Measurements from ENCODE around the gene GFM1.

DNA sequence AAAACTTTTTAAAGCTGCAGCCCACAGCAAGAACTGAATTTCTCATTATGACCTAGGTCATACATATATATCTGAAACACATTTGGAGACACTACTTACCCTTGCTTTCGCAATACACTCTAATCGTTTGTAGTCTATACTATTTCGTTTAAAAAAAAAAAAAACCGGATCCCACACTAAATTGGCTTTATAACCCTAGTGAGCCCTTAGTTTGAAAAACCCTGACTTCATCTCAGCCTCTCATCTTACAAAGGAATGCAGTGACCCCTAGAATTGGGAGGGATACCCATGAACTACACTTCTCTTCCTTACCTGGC is 83.7 kb downstream of the GFM1 start:
- TF ChIP-seq, protein P1, sequence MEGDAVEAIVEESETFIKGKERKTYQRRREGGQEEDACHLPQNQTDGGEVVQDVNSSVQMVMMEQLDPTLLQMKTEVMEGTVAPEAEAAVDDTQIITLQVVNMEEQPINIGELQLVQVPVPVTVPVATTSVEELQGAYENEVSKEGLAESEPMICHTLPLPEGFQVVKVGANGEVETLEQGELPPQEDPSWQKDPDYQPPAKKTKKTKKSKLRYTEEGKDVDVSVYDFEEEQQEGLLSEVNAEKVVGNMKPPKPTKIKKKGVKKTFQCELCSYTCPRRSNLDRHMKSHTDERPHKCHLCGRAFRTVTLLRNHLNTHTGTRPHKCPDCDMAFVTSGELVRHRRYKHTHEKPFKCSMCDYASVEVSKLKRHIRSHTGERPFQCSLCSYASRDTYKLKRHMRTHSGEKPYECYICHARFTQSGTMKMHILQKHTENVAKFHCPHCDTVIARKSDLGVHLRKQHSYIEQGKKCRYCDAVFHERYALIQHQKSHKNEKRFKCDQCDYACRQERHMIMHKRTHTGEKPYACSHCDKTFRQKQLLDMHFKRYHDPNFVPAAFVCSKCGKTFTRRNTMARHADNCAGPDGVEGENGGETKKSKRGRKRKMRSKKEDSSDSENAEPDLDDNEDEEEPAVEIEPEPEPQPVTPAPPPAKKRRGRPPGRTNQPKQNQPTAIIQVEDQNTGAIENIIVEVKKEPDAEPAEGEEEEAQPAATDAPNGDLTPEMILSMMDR (CRISPR knock-in tag; IDR thresholded peaks at IDR 0.05) = no peak
- no peak for TF ChIP-seq MYC (CRISPR knock-in tag; IDR thresholded peaks at IDR 0.05; ENCODE audit: borderline replicate concordance)
- TF ChIP-seq, protein P2, sequence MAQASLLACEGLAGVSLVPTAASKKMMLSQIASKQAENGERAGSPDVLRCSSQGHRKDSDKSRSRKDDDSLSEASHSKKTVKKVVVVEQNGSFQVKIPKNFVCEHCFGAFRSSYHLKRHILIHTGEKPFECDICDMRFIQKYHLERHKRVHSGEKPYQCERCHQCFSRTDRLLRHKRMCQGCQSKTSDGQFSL (CRISPR knock-in tag; IDR thresholded peaks at IDR 0.05) = no peak
- TF ChIP-seq ARID2 (CRISPR knock-in tag; IDR thresholded peaks at IDR 0.05; ENCODE audit: borderline replicate concordance) = no peak
- no peak for TF ChIP-seq KDM6A (CRISPR knock-in tag; IDR thresholded peaks at IDR 0.05; ENCODE audit: low read depth)
